ENCODE measurements around the gene PFKFB1.

PFKFB1 gene

GRCh38 chrX:54920610-54921426 is 73.2 kb downstream of the PFKFB1 start, which contains the start of gene TRO:
Gene TRO (plus strand): TSS chrX:54920824. CDS start chrX:54922247, 1,423 bp downstream.
- TF ChIP-seq CTCF (IDR thresholded peaks at IDR 0.05; ENCODE audit: insufficient read depth, low read depth, low read length, missing control alignments), result no peak
- H3K4me3 ChIP-seq (ENCODE audit: low read depth, low read length), result peak within 1 kb of the TSS; percentile 57
- DNase-seq (ENCODE audit: low read depth), result no peak

- no peak for DNase-seq (ENCODE audit: low read depth)
- H3K4me3 ChIP-seq (ENCODE audit: low read depth, low read length), result no peak overlapping the region
- no peak for TF ChIP-seq CTCF (IDR thresholded peaks at IDR 0.05; ENCODE audit: insufficient read depth, low read depth, low read length, missing control alignments)
Measured at GRCh38 chrX:54909941-54910340, 84.0 kb downstream of the PFKFB1 start.

- no peak for DNase-seq (ENCODE audit: low read depth)
- no peak for TF ChIP-seq CTCF (IDR thresholded peaks at IDR 0.05; ENCODE audit: insufficient read depth, low read depth, low read length, missing control alignments)
- no peak overlapping the region for H3K4me3 ChIP-seq (ENCODE audit: low read depth, low read length)
Measured at GRCh38 chrX:54894159-54894558, 99.8 kb downstream of the PFKFB1 start.

GRCh38 chrX:54891573-54891972 is 102.4 kb downstream of the PFKFB1 start:
- TF ChIP-seq CTCF (IDR thresholded peaks at IDR 0.05; ENCODE audit: insufficient read depth, low read depth, low read length, missing control alignments), result peak; percentile 30
- DNase-seq (ENCODE audit: low read depth), result peak; percentile 32
- no peak overlapping the region for H3K4me3 ChIP-seq (ENCODE audit: low read depth, low read length)

- DNase-seq (ENCODE audit: low read depth), result no peak
- no peak overlapping the region for H3K4me3 ChIP-seq (ENCODE audit: low read depth, low read length)
- TF ChIP-seq CTCF (IDR thresholded peaks at IDR 0.05; ENCODE audit: insufficient read depth, low read depth, low read length, missing control alignments), result no peak
Measured at GRCh38 chrX:54885740-54886139, 108.2 kb downstream of the PFKFB1 start.

Measured in GM12865 (cell line).